ENCODE results near the gene XRCC1. TPM values are rescaled to one million over a fixed set of nuclear protein-coding genes. Genes with fewer than 3 reads are reported as not detected.
"Not testable (repeated sequence)": the region's sequence is repeated elsewhere in the genome, so short reads cannot be mapped to it uniquely, and the experiment has no call there.

Gene XRCC1
- total RNA-seq, 2 donors from 2014 or later = 37.9 to 38.9 TPM

DNA sequence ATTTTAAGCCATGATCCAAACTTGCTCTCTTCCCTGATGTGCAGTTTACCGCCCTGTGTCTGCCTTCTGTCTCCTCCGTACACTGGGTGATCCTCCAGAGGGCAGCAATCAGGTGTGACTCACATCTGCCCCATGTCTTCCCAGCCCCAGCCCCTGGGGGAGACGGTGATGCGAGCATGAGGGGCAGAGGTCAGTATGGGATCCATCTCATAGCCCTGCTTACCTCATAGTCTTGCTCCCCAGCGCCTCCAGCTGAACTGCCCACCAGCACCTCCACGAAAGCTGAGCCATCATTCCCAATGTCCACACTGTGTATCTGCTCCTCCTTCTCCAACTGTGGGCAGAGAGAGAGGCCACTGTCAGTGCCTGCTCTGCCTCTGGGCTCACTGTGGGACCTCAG lies 14.6 kb downstream of the XRCC1 start:
- Mint-ChIP-seq H3K27ac (peak overlapping the region; percentile 96), H3K36me3 (ENCODE audit: low read depth) (peaks cover 2% of the 10 kb centered on the region), H3K4me1 (peaks cover 36% of the 10 kb centered on the region), H3K4me3 (no peak overlapping the region), H3K27me3 (no peaks in the 10 kb centered on the region)
- no peak for DNase-seq
- H3K9me3 ChIP-seq (ENCODE audit: control insufficient read depth, low read length, poor library complexity, severe bottlenecking) = no peaks in the 10 kb centered on the region
- no peak for ATAC-seq

DNA sequence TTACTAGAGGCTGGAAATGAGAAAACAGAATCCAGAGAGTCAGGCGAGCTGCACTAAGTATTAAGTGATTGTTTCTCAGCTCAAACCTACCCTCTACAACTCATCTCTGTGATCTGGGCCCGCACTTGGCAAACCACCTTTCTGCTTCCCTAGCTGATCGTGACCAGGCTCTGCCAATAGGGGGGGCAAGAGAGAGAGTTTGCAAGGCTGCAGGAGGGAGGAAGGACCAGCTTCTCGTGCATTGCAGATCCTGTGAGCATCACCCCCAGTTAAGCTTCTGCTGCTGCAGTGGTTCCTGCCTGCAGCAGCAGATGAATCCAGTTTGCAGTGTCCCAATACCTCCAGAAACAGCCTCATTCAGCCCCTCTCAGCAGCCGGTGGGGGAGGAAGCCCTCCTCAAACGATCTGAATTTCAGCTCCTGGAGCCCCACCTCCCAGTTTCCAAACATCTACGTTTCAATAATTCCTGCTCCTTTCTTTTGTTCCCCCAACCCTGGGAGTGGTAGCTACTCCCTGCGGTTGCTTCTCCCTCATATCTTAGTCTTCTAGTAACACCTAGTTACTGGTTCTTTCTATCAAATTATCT lies 20.0 kb downstream of the XRCC1 start:
- Mint-ChIP-seq H3K4me3 (no peak overlapping the region), H3K27ac (peak overlapping the region; percentile 47)

DNA sequence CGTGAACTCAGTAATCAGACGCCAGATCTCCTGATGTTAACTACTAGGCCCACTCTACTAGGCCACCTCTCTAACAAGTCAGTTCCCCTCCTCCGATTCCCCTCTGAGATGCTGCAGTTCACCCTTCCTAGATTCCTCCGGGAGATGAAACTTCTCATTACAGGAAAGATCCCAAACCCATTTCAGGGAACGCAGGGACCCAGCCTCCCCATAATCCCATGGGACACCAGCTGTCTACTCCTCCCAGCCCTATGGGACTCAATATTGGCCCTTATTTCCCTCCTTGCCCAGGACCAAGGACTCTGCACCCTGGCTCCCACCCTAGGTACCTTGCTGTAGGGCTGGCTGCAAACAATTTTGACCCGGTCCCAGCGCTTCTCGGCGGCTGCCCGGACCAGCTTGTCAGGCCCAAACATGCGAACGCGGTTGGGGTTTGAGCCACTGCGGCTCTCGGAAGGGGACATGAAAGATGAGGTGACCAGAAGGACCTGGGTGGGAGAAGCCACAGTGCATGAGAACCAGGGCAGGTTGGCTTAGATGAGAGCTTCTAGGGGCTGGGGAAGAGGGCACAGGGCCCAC lies 20.9 kb downstream of the XRCC1 start:
- no peak for DNase-seq
- no peak for ATAC-seq
- Mint-ChIP-seq H3K4me3 (no peak overlapping the region), H3K36me3 (ENCODE audit: low read depth) (peaks cover 6% of the 10 kb centered on the region), H3K27me3 (no peaks in the 10 kb centered on the region), H3K4me1 (peaks cover 12% of the 10 kb centered on the region), H3K27ac (peak overlapping the region; percentile 47)
- H3K9me3 ChIP-seq (ENCODE audit: control insufficient read depth, low read length, poor library complexity, severe bottlenecking) = no peaks in the 10 kb centered on the region

More for the DNA sequence above, 20.0 kb downstream of the XRCC1 start:
- peaks cover 6% of the 10 kb centered on the region for H3K36me3 Mint-ChIP-seq (ENCODE audit: low read depth)
- ATAC-seq (peak; percentile 99), DNase-seq (peak; percentile 59 to 84 (median 65))
- H3K9me3 ChIP-seq (ENCODE audit: control insufficient read depth, low read length, poor library complexity, severe bottlenecking) = no peaks in the 10 kb centered on the region
- H3K4me1 Mint-ChIP-seq = peaks cover 15% of the 10 kb centered on the region
- H3K27me3 Mint-ChIP-seq = no peaks in the 10 kb centered on the region

DNA sequence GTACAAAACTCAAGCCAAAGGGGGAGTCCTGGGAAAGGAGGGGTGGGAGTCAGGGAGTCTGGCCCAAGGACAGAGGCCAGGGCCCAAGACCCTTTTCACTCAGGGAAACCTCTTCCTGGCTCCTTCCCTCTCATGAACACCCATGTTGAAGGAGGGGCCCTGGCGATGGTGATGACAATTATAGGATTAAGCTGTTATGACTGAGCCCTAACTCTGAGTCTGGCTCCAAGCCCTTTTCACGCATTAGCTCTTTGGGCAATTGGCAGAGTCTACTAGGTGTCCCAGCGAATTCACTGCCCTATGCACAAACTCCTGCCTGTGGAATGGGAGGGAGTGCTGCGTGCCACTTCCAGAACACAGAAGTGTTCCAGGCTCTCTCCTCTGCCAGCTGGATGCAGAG lies 21.7 kb downstream of the XRCC1 start:
- H3K27ac Mint-ChIP-seq = peak overlapping the region; percentile 47
- H3K4me3 Mint-ChIP-seq = no peak overlapping the region
- H3K27me3 Mint-ChIP-seq = no peaks in the 10 kb centered on the region

DNA sequence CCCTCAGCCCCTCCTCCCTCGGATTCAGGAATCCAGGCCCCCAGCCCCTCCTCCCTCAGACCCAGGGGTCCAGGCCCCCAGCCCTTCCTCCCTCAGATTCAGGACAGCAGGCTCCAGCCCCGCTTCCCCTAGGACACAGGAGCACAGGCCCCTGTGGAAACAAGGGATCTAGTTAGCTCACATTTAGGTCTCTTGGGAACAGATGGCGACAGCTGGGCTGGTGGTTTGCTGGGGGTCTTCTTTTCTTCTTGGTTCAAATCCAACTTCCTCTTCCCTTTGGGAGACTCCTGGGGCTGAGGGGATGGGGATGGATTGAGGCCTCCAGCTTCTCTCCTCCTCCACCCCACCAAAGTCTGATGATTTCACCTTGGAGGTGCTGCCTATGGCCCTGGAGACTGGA lies 22.7 kb downstream of the XRCC1 start:
- Mint-ChIP-seq H3K36me3 (ENCODE audit: low read depth) (peaks cover 6% of the 10 kb centered on the region), H3K27me3 (no peaks in the 10 kb centered on the region), H3K27ac (no peak overlapping the region), H3K4me1 (peaks cover 12% of the 10 kb centered on the region), H3K4me3 (no peak overlapping the region)
- no peak for ATAC-seq
- DNase-seq = no peak
- H3K9me3 ChIP-seq (ENCODE audit: control insufficient read depth, low read length, poor library complexity, severe bottlenecking) = no peaks in the 10 kb centered on the region

More for the DNA sequence above, 21.7 kb downstream of the XRCC1 start:
- H3K9me3 ChIP-seq (ENCODE audit: control insufficient read depth, low read length, poor library complexity, severe bottlenecking) = no peaks in the 10 kb centered on the region
- no peak for DNase-seq
- ATAC-seq = no peak
- Mint-ChIP-seq H3K36me3 (ENCODE audit: low read depth) (peaks cover 6% of the 10 kb centered on the region), H3K4me1 (peaks cover 12% of the 10 kb centered on the region)

DNA sequence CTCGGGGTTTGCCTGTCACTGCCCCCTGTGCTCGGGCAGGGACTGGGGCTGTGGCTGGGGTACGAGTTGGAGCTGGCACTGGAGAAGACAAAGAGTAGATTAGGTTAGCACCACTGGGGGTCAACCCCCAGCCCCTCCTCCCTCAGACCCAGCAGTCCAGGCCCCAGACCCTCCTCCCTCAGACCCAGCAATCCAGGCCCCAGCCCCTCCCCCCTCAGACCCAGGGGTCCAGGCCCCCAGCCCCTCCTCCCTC lies 23.2 kb downstream of the XRCC1 start:
- H3K27me3 Mint-ChIP-seq = no peaks in the 10 kb centered on the region
- DNase-seq (no peak), ATAC-seq (no peak)
- H3K4me1 Mint-ChIP-seq = peaks cover 12% of the 10 kb centered on the region
- H3K36me3 Mint-ChIP-seq (ENCODE audit: low read depth) = peaks cover 6% of the 10 kb centered on the region
- no peak overlapping the region for H3K27ac Mint-ChIP-seq
- no peak overlapping the region for H3K4me3 Mint-ChIP-seq
- no peaks in the 10 kb centered on the region for H3K9me3 ChIP-seq (ENCODE audit: control insufficient read depth, low read length, poor library complexity, severe bottlenecking)

DNA sequence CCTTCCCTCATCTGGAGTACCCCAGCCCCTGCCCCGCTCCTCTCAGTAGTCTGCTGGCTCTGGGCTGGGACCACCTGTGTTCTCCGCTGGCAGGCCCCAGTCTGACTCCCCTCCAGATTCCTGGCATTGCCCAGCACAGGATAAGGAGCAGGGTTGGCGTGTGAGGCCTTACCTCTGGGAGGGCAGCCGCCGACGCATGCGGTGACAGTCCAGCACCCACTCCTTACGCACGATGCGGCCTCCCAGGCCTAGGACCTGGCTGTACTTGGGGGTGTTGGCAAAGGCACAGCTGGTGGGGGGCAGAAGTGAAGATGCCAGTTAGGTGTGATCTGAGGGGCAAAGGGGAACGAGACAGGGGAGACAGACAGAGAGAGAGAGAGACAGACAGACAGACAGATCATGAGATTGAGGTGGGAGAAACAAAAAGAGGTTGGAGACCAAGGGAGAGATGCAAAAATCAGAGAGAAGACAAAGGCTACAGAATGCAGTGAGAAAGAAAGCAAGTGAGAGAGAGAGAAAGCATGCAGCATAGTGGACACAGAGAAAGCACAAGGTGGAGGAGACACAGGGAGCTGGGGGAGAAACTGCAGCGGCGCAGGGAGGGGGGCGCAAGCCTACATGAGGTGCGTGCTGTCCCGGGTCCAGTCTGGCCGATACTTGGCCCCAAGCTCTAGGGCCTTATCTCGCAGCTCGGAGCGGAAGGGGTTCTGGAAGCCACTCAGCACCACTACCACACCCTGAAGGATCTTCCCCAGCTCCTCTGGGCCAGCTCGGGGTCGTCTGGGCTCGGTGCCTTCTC lies 23.7 kb downstream of the XRCC1 start:
- H3K4me1 Mint-ChIP-seq = peaks cover 12% of the 10 kb centered on the region
- peaks cover 6% of the 10 kb centered on the region for H3K36me3 Mint-ChIP-seq (ENCODE audit: low read depth)
- no peak overlapping the region for H3K4me3 Mint-ChIP-seq
- H3K9me3 ChIP-seq (ENCODE audit: control insufficient read depth, low read length, poor library complexity, severe bottlenecking) = no peaks in the 10 kb centered on the region
- no peak for DNase-seq
- no peak for ATAC-seq
- H3K27ac Mint-ChIP-seq = no peak overlapping the region
- H3K27me3 Mint-ChIP-seq = no peaks in the 10 kb centered on the region

DNA sequence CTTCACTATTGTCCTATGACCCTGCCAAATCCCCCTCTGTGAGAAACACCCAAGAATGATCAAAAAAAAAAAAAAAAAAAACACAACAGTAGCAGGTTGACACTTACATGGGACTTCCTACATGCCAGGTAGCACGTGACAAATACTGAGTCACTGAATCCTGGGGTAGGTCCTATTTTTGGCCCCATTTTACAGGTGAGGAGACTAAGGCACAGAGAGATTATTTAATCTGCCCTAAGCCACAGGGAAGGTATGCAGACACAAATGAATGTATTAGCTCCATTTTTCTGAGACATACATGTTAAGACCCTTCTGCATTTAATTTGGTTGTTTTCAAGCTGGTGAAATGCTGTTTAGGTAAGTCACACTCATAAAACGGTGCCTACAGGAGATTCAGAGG lies 26.6 kb downstream of the XRCC1 start:
- H3K9me3 ChIP-seq (ENCODE audit: control insufficient read depth, low read length, poor library complexity, severe bottlenecking) = no peaks in the 10 kb centered on the region
- peaks cover 3% of the 10 kb centered on the region for H3K4me1 Mint-ChIP-seq
- DNase-seq = no peak
- no peak for ATAC-seq
- H3K36me3 Mint-ChIP-seq (ENCODE audit: low read depth) = peaks cover 6% of the 10 kb centered on the region
- H3K27ac Mint-ChIP-seq = no peak overlapping the region
- no peak overlapping the region for H3K4me3 Mint-ChIP-seq
- H3K27me3 Mint-ChIP-seq = no peaks in the 10 kb centered on the region

DNA sequence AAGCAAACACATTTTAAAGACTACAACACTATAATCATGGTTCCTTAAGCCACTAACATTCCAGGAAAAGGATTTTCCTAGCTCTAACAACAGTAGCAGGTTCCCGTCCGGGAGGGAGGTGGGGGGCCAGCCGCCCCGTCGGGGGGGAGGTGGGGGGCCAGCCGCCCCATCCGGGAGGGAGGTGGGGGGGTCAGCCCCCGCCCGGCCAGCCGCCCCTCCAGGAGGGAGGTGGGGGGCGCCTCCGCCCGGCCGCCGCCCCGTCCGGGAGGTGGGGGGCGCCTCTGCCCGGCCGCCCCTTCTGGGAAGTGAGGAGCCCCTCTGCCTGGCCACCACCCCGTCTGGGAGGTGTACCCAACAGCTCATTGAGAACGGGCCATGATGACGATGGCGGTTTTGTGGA lies 27.4 kb downstream of the XRCC1 start:
- H3K27ac Mint-ChIP-seq; H3K4me1 Mint-ChIP-seq; H3K36me3 Mint-ChIP-seq (ENCODE audit: low read depth); H3K27me3 Mint-ChIP-seq; H3K4me3 Mint-ChIP-seq; DNase-seq; H3K9me3 ChIP-seq (ENCODE audit: control insufficient read depth, low read length, poor library complexity, severe bottlenecking); ATAC-seq: not testable (repeated sequence)

DNA sequence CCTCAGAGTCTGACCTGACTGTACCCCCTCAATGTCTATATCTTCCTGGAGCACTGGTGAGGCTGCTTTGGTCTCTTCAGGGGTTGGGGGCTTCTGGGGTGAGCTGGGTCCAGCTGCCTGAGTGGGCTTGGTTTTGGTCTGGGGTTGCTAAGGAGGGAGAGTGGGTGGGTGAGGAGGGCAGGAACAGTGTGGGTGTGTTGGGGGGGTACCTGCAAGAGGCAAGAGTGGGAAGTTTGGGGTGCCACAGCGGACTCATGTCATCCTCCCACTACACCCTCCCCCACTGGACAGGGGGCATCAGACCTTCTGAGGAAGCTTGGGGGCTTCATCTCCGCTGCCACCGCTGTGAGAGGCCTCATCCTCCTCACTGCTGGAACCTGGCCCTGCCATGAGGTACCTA lies 28.7 kb downstream of the XRCC1 start:
- no peak overlapping the region for H3K27ac Mint-ChIP-seq
- ATAC-seq (no peak), DNase-seq (no peak)
- peaks cover under 1% of the 10 kb centered on the region for H3K4me1 Mint-ChIP-seq
- H3K4me3 Mint-ChIP-seq = no peak overlapping the region
- H3K9me3 ChIP-seq (ENCODE audit: control insufficient read depth, low read length, poor library complexity, severe bottlenecking) = no peaks in the 10 kb centered on the region
- no peaks in the 10 kb centered on the region for H3K27me3 Mint-ChIP-seq
- H3K36me3 Mint-ChIP-seq (ENCODE audit: low read depth) = peaks cover 6% of the 10 kb centered on the region

DNA sequence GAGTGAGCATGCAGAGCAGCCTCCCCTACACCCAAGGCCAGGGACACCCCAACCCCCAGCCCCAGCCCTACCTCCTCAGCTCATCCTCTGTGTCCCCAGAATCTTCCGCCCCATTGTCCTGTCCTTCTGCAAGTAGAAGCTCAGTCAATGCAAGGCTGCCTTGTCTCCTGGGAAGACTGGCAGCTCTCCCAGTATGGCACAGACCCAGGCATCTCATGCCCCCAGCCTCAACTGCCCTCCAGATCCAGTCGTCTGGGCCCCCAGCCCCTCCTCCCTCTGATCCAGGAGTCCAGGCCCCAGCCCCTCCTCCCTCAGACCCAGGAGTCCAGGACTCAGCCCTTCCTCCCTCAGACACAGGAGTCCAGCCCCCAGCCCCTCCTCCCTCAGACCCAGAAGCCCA lies 29.3 kb downstream of the XRCC1 start:
- peaks cover 7% of the 10 kb centered on the region for H3K36me3 Mint-ChIP-seq (ENCODE audit: low read depth)
- no peaks in the 10 kb centered on the region for H3K27me3 Mint-ChIP-seq
- no peak for ATAC-seq
- no peak for DNase-seq
- H3K4me3 Mint-ChIP-seq = no peak overlapping the region
- H3K27ac Mint-ChIP-seq = no peak overlapping the region
- no peaks in the 10 kb centered on the region for H3K9me3 ChIP-seq (ENCODE audit: control insufficient read depth, low read length, poor library complexity, severe bottlenecking)
- no peaks in the 10 kb centered on the region for H3K4me1 Mint-ChIP-seq

DNA sequence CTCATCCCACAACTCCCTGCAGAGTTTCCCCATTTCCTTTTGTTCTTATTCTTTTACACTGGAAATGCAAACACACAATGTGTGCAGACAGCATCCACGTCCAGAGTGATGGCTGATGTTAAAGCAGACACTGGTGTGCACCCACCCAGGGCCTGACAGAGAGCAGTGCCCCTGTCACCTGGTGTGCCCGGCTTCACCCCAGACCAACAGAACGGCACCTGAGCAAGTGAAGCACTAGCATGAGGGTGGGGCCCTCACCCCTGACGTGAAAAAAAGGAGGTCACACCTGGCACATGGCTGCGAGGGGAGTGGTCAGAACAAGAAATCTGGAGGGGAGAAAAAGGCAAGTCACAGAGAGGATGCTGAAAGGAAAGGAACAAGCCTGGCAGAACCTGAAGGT lies 30.1 kb downstream of the XRCC1 start:
- DNase-seq = no peak
- Mint-ChIP-seq H3K4me1 (no peaks in the 10 kb centered on the region), H3K27me3 (no peaks in the 10 kb centered on the region), H3K4me3 (no peak overlapping the region), H3K36me3 (ENCODE audit: low read depth) (peaks cover 5% of the 10 kb centered on the region), H3K27ac (peak overlapping the region; percentile 86)
- H3K9me3 ChIP-seq (ENCODE audit: control insufficient read depth, low read length, poor library complexity, severe bottlenecking) = no peaks in the 10 kb centered on the region
- no peak for ATAC-seq

DNA sequence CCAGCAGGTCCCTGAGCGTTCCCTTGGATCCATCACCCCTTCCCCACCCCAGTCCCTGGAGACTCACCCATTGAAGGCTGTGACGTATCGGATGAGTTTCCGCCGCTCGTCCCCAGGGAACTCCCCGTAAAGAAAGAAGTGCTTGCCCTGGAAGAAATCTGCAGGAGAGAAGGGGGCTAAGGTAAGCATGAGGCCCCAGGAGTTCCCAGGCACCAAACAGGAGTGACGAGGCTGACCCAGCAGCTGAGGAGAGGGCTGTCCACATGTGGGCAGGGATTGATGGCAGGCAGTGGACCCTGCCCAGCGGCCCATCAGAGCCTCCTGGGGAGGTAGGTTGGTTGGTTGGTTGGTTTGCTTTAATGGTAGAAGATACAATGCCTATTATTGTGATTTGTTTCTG lies 31.2 kb downstream of the XRCC1 start:
- DNase-seq = no peak
- Mint-ChIP-seq H3K4me1 (no peaks in the 10 kb centered on the region), H3K27me3 (no peaks in the 10 kb centered on the region), H3K27ac (no peak overlapping the region), H3K36me3 (ENCODE audit: low read depth) (peaks cover 8% of the 10 kb centered on the region), H3K4me3 (no peak overlapping the region)
- H3K9me3 ChIP-seq (ENCODE audit: control insufficient read depth, low read length, poor library complexity, severe bottlenecking) = no peaks in the 10 kb centered on the region
- ATAC-seq = no peak
